ENCODE data around the gene RANBP3. TPM values are rescaled to one million over a fixed set of nuclear protein-coding genes. Genes with fewer than 3 reads are reported as not detected.
A peak's percentile ranks its signal among the peaks of the same experiment; 100 is the strongest.

Gene RANBP3
- total RNA-seq, 2 donors from 2014 or later: 52.1 to 62.7 TPM

DNA sequence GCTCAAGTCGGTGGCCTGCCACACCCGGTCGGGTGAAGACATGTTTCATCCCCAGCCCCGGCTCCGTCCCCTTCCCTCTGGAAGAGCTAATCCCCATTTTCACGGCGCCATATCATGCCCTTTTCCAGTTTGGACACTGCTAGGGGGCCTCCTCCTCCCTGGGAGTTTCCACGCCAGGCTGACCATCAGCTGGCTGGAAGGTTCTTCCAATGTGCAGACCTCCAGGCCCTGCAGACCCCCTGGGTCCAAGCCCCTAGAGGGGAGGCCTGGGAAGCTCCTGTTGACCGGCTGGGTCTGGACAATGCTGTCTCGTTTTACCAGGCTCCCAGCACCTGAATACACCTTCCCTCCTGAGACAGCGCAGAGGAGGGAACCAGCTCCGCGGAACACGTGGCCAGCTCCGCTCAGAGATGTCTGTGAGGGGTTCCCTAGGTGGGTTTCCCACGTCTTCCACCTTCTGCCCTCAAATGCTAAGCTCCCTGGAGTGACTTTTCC lies 44.7 kb upstream of the RANBP3 start:
- no peak overlapping the region for H3K4me3 ChIP-seq
- H3K27ac ChIP-seq: no peak overlapping the region
- TF ChIP-seq, protein P1, sequence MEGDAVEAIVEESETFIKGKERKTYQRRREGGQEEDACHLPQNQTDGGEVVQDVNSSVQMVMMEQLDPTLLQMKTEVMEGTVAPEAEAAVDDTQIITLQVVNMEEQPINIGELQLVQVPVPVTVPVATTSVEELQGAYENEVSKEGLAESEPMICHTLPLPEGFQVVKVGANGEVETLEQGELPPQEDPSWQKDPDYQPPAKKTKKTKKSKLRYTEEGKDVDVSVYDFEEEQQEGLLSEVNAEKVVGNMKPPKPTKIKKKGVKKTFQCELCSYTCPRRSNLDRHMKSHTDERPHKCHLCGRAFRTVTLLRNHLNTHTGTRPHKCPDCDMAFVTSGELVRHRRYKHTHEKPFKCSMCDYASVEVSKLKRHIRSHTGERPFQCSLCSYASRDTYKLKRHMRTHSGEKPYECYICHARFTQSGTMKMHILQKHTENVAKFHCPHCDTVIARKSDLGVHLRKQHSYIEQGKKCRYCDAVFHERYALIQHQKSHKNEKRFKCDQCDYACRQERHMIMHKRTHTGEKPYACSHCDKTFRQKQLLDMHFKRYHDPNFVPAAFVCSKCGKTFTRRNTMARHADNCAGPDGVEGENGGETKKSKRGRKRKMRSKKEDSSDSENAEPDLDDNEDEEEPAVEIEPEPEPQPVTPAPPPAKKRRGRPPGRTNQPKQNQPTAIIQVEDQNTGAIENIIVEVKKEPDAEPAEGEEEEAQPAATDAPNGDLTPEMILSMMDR (IDR thresholded peaks at IDR 0.05): peak; percentile 7
- H3K36me3 ChIP-seq: no peaks in the 10 kb centered on the region
- no peaks in the 10 kb centered on the region for H3K9me3 ChIP-seq
- no peaks in the 10 kb centered on the region for H3K4me1 ChIP-seq
- intact Hi-C loops (cut with DNase I): loop anchor here (2.0 to 10.0 kb wide), 2 partner anchors 36 to 218 kb away; partner anchors contain the start of gene NRTN
- no peaks in the 10 kb centered on the region for H3K27me3 ChIP-seq
- DNase-seq: no peak
- no peak overlapping the region for H3K9ac ChIP-seq (ENCODE audit: low read depth in 2 of 2, low read length in 2 of 2)

GRCh38 chr19:6021878-6022569 lies 44.1 kb upstream of the RANBP3 start:
- H3K9me3 ChIP-seq: no peaks in the 10 kb centered on the region
- no peak overlapping the region for H3K4me3 ChIP-seq
- no peak overlapping the region for H3K27ac ChIP-seq
- DNase-seq: peak; percentile 80
- TF ChIP-seq, protein P1 (IDR thresholded peaks at IDR 0.05): peak; percentile 71
- H3K36me3 ChIP-seq: no peaks in the 10 kb centered on the region
- H3K4me1 ChIP-seq: no peaks in the 10 kb centered on the region
- no peak overlapping the region for H3K9ac ChIP-seq (ENCODE audit: low read depth in 2 of 2, low read length in 2 of 2)
- intact Hi-C loops (cut with DNase I): loop anchor here (2.0 to 10.0 kb wide), 2 partner anchors 35 to 217 kb away; partner anchors contain the start of gene NRTN
- H3K27me3 ChIP-seq: no peaks in the 10 kb centered on the region

- TF ChIP-seq, protein P1 (IDR thresholded peaks at IDR 0.05): no peak
- no peaks in the 10 kb centered on the region for H3K9me3 ChIP-seq
- no peak overlapping the region for H3K27ac ChIP-seq
- no peaks in the 10 kb centered on the region for H3K4me1 ChIP-seq
- intact Hi-C loops (cut with DNase I): loop anchor here (10.0 kb wide), 1 partner anchor 216 kb away; the partner anchor contains the start of gene NRTN
- H3K36me3 ChIP-seq: no peaks in the 10 kb centered on the region
- no peak for DNase-seq
- H3K27me3 ChIP-seq: no peaks in the 10 kb centered on the region
- H3K4me3 ChIP-seq: no peak overlapping the region
- no peak overlapping the region for H3K9ac ChIP-seq (ENCODE audit: low read depth in 2 of 2, low read length in 2 of 2)
Measured at GRCh38 chr19:6020972-6021805, 43.2 kb upstream of the RANBP3 start.

DNA sequence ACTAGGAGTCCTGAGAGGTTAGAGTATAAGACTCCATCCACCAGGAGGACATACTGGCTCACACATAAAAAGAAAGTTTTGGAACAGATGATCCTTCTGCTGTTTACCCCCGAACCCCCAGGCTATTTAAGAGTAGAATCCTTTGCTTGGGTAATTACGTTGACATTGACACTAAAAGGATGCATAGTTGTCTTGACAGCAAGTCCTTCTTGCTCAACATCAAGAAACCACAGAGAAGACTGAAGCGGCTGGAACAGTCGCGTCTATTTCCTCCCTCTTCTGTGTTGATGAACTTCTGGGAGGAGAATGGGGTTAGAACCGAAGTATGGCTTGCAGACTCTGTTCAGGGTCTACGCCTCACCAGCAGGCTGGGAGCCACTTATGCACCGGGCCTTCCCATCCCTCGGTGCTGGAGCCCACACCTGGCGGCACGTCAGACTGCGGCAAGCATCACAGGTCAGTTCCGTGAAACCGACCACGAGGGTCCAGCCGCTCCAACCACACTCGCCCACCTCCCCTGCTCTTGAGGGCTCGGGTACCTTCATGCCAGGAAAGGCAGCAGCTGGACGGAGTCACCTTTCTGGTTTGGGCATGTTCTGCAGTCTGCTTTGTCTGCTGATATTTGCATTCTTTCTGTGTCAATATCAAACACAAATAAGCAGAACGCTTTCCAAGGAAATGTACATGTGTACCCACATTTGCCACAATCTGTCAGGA lies 42.4 kb upstream of the RANBP3 start:
- no peaks in the 10 kb centered on the region for H3K36me3 ChIP-seq
- no peaks in the 10 kb centered on the region for H3K4me1 ChIP-seq
- no peak for DNase-seq
- intact Hi-C loops (cut with DNase I): loop anchor here (10.0 kb wide), 1 partner anchor 216 kb away; the partner anchor contains the start of gene NRTN
- TF ChIP-seq, protein P1 (IDR thresholded peaks at IDR 0.05): no peak
- no peak overlapping the region for H3K27ac ChIP-seq
- H3K27me3 ChIP-seq: no peaks in the 10 kb centered on the region
- no peak overlapping the region for H3K4me3 ChIP-seq
- H3K9ac ChIP-seq (ENCODE audit: low read depth in 2 of 2, low read length in 2 of 2): no peak overlapping the region
- H3K9me3 ChIP-seq: no peaks in the 10 kb centered on the region

- TF ChIP-seq, protein P1 (IDR thresholded peaks at IDR 0.05): no peak
- Histone ChIP-seq H3K9ac (ENCODE audit: low read depth in 2 of 2, low read length in 2 of 2) (no peak overlapping the region), H3K36me3 (no peaks in the 10 kb centered on the region), H3K27me3 (no peaks in the 10 kb centered on the region), H3K4me1 (no peaks in the 10 kb centered on the region), H3K4me3 (no peak overlapping the region), H3K27ac (no peak overlapping the region), H3K9me3 (no peaks in the 10 kb centered on the region)
- DNase-seq: no peak
- intact Hi-C loops (cut with DNase I): no loop called here
Measured at GRCh38 chr19:6018786-6019185, 40.8 kb upstream of the RANBP3 start.
